Smooth muscle cell of the coronary artery (primary cell): ENCODE data around the gene ADCY10. TPM values are rescaled to one million over a fixed set of nuclear protein-coding genes. Genes with fewer than 3 reads are reported as not detected.

Source experiments
- total RNA-seq: library from RNA; depleted of rRNA; stranded (reverse); fragments of >200 nt; gene quantifications from 2 replicates; pipeline ENCODE4 v1.2.3, GENCODE V29; 2014; ENCODE audit warnings: low replicate concordance

Gene ADCY10
- total RNA-seq = under 0.01 and 0.12 TPM in 2 replicates

GRCh38 chr1:167913895-167914496 is at the start of gene ADCY10:
ADCY10 (minus strand) TSS chr1:167914134; CDS start chr1:167905140, 8,994 bp downstream.

GRCh38 chr1:167936930-167937708 is 23.2 kb upstream of the ADCY10 start, which contains the start of gene MPC2:
MPC2 (minus strand) TSS chr1:167937072; CDS start chr1:167935841, 1,231 bp downstream.

GRCh38 chr1:167936068-167936929 is 22.4 kb upstream of the ADCY10 start, which contains the start of gene DCAF6:
DCAF6 (plus strand) TSS chr1:167936683; CDS start chr1:167936912, 229 bp downstream.

Other genes starting within 250 kb of the ADCY10 start
- gene MPZL1, start 192.2 kb downstream of the ADCY10 start, total RNA-seq = 78.5 and 90.7 TPM in 2 replicates
- gene DCAF6, start 22.5 kb upstream of the ADCY10 start, total RNA-seq = 47.3 and 70.4 TPM in 2 replicates
- 19.7 and 36.1 TPM in 2 replicates for gene MPC2, start 22.9 kb upstream of the ADCY10 start, total RNA-seq
- gene GPR161, start 222.8 kb upstream of the ADCY10 start, total RNA-seq = 14.3 and 20.0 TPM in 2 replicates